Measurements from ENCODE around the gene TNFRSF19.
"Not testable (repeated sequence)": the region's sequence is repeated elsewhere in the genome, so short reads cannot be mapped to it uniquely, and the experiment has no call there.

Gene TNFRSF19

GRCh38 chr13:23563085-23563845 is 6.9 kb upstream of the TNFRSF19 start:
- DNase-seq (ENCODE audit: low read depth, low spot score) = no peak
- no peak overlapping the region for H3K4me3 ChIP-seq (ENCODE audit: low read length)

- H3K4me3 ChIP-seq (ENCODE audit: low read length) = no peak overlapping the region
- DNase-seq (ENCODE audit: low read depth, low spot score) = no peak
Measured at GRCh38 chr13:23567906-23568460, 2.2 kb upstream of the TNFRSF19 start.

GRCh38 chr13:23570921-23571315 is 706 bp downstream of the TNFRSF19 start:
- H3K4me3 ChIP-seq (ENCODE audit: low read length) = no peak overlapping the region
- no peak for DNase-seq (ENCODE audit: low read depth, low spot score)

- no peak for DNase-seq (ENCODE audit: low read depth, low spot score)
- no peak overlapping the region for H3K4me3 ChIP-seq (ENCODE audit: low read length)
Measured at GRCh38 chr13:23571431-23571830, 1.2 kb downstream of the TNFRSF19 start.

- no peak overlapping the region for H3K4me3 ChIP-seq (ENCODE audit: low read length)
- no peak for DNase-seq (ENCODE audit: low read depth, low spot score)
Measured at GRCh38 chr13:23572836-23573235, 2.6 kb downstream of the TNFRSF19 start.

GRCh38 chr13:23574421-23575145 is 4.4 kb downstream of the TNFRSF19 start:
- no peak overlapping the region for H3K4me3 ChIP-seq (ENCODE audit: low read length)
- DNase-seq (ENCODE audit: low read depth, low spot score) = no peak

- DNase-seq (ENCODE audit: low read depth, low spot score) = no peak
Measured at GRCh38 chr13:23575632-23576031, 5.4 kb downstream of the TNFRSF19 start.

GRCh38 chr13:23578411-23579071 is 8.3 kb downstream of the TNFRSF19 start:
- peak overlapping the region; percentile 74 for H3K4me3 ChIP-seq (ENCODE audit: low read length)
- peak; percentile 31 for DNase-seq (ENCODE audit: low read depth, low spot score)

More at GRCh38 chr13:23575632-23576031, 5.4 kb downstream of the TNFRSF19 start:
- H3K4me3 ChIP-seq (ENCODE audit: low read length) = no peak overlapping the region

GRCh38 chr13:23579072-23579895 is 9.1 kb downstream of the TNFRSF19 start:
- peak overlapping the region; percentile 74 for H3K4me3 ChIP-seq (ENCODE audit: low read length)
- peak; percentile 62 for DNase-seq (ENCODE audit: low read depth, low spot score)

- no peak overlapping the region for H3K4me3 ChIP-seq (ENCODE audit: low read length)
- no peak for DNase-seq (ENCODE audit: low read depth, low spot score)
Measured at GRCh38 chr13:23579896-23580683, 9.9 kb downstream of the TNFRSF19 start.

GRCh38 chr13:23580684-23581060 is 10.5 kb downstream of the TNFRSF19 start:
- DNase-seq (ENCODE audit: low read depth, low spot score) = no peak
- H3K4me3 ChIP-seq (ENCODE audit: low read length) = no peak overlapping the region

GRCh38 chr13:23583491-23583890 is 13.3 kb downstream of the TNFRSF19 start:
- no peak for DNase-seq (ENCODE audit: low read depth, low spot score)

GRCh38 chr13:23584275-23584674 is 14.1 kb downstream of the TNFRSF19 start:
- DNase-seq (ENCODE audit: low read depth, low spot score) = no peak
- no peak overlapping the region for H3K4me3 ChIP-seq (ENCODE audit: low read length)

More at GRCh38 chr13:23583491-23583890, 13.3 kb downstream of the TNFRSF19 start:
- H3K4me3 ChIP-seq (ENCODE audit: low read length) = no peak overlapping the region

GRCh38 chr13:23586336-23586735 is 16.1 kb downstream of the TNFRSF19 start:
- no peak for DNase-seq (ENCODE audit: low read depth, low spot score)
- H3K4me3 ChIP-seq (ENCODE audit: low read length) = no peak overlapping the region

GRCh38 chr13:23588666-23589065 is 18.5 kb downstream of the TNFRSF19 start:
- no peak for DNase-seq (ENCODE audit: low read depth, low spot score)
- no peak overlapping the region for H3K4me3 ChIP-seq (ENCODE audit: low read length)

- H3K4me3 ChIP-seq (ENCODE audit: low read length) = no peak overlapping the region
- DNase-seq (ENCODE audit: low read depth, low spot score) = no peak
Measured at GRCh38 chr13:23592596-23592995, 22.4 kb downstream of the TNFRSF19 start.

- DNase-seq (ENCODE audit: low read depth, low spot score) = no peak
- no peak overlapping the region for H3K4me3 ChIP-seq (ENCODE audit: low read length)
Measured at GRCh38 chr13:23593148-23593547, 22.9 kb downstream of the TNFRSF19 start.

- DNase-seq (ENCODE audit: low read depth, low spot score); H3K4me3 ChIP-seq (ENCODE audit: low read length): not testable (repeated sequence)
Measured at GRCh38 chr13:23594290-23594689, 24.1 kb downstream of the TNFRSF19 start.
